ENCODE measurements around the gene HLA-DQB1.

- TF ChIP-seq CTCF (IDR thresholded peaks at IDR 0.05; ENCODE audit: low read length) (no peak), EZH2phosphoT487 (IDR thresholded peaks at IDR 0.05; ENCODE audit: low read length) (no peak), EZH2 (optimal IDR thresholded peaks at IDR 0.05; ENCODE audit: low read depth, low read length) (no peak)
Observed at GRCh38 chr6:32643904-32644303, 22.6 kb downstream of the HLA-DQB1 start.

Measured in MM.1S (cell line).